8988T (cell line): ENCODE data around the gene ZKSCAN2.

Experiments
- DNase-seq: peaks from one replicate; pipeline ENCODE4 v3.0.0; 2011

The ZKSCAN2 gene

GRCh38 chr16:25222959-25223358 is 34.7 kb downstream of the ZKSCAN2 start:
- DNase-seq: no peak

GRCh38 chr16:25219070-25219737 is 38.4 kb downstream of the ZKSCAN2 start:
- no peak for DNase-seq

GRCh38 chr16:25217921-25218320 is 39.7 kb downstream of the ZKSCAN2 start:
- no peak for DNase-seq

- DNase-seq: no peak
Observed at GRCh38 chr16:25217112-25217511, 40.5 kb downstream of the ZKSCAN2 start.

GRCh38 chr16:25213709-25214397 is 43.8 kb downstream of the ZKSCAN2 start:
- DNase-seq: no peak

- no peak for DNase-seq
Observed at GRCh38 chr16:25212636-25213035, 45.0 kb downstream of the ZKSCAN2 start.

GRCh38 chr16:25210758-25211157 is 46.9 kb downstream of the ZKSCAN2 start:
- no peak for DNase-seq

- DNase-seq: no peak
Observed at GRCh38 chr16:25199457-25199856, 58.2 kb downstream of the ZKSCAN2 start.

GRCh38 chr16:25198021-25198420 is 59.6 kb downstream of the ZKSCAN2 start:
- DNase-seq: no peak

- DNase-seq: no peak
Observed at GRCh38 chr16:25194273-25194878, 63.3 kb downstream of the ZKSCAN2 start.

GRCh38 chr16:25192096-25192495 is 65.5 kb downstream of the ZKSCAN2 start:
- DNase-seq: no peak

- DNase-seq: no peak
Observed at GRCh38 chr16:25189305-25189704, 68.3 kb downstream of the ZKSCAN2 start.

- no peak for DNase-seq
Observed at GRCh38 chr16:25187491-25187795, 70.2 kb downstream of the ZKSCAN2 start.
